Neural cell (in vitro differentiated cells): ENCODE data around the gene ALMS1.

ENCODE experiments used
- CTCF ChIP-seq: fragments of 450-650 bp; IDR thresholded peaks from 2 replicates; pipeline ENCODE4 v1.5.1; 2014; ENCODE audit warnings: antibody characterized with exemption, mild to moderate bottlenecking, moderate library complexity; ENCODE audit not compliant: poor library complexity, severe bottlenecking
- EP300 ChIP-seq: fragments of 450-650 bp; conservative IDR thresholded peaks from 2 replicates; pipeline ENCODE4 v1.6.1; 2014; ENCODE audit warnings: antibody characterized with exemption, mild to moderate bottlenecking, moderate library complexity; ENCODE audit not compliant: poor library complexity, severe bottlenecking
- EZH2 ChIP-seq: fragments of 200-600, 300-800 bp; shearing (Covaris generic), sonication (generic); IDR thresholded peaks from 2 replicates; pipeline ENCODE4 v1.6.1; 2014; ENCODE audit warnings: antibody characterized with exemption, low read length, borderline replicate concordance, mild to moderate bottlenecking; ENCODE audit not compliant: insufficient read depth, poor library complexity, severe bottlenecking
- MXI1 ChIP-seq: fragments of 450-650 bp; conservative IDR thresholded peaks from 2 replicates; pipeline ENCODE4 v1.6.1; 2014; ENCODE audit warnings: antibody characterized with exemption, mild to moderate bottlenecking; ENCODE audit not compliant: poor library complexity, severe bottlenecking
- POLR2AphosphoS5 ChIP-seq: IDR thresholded peaks from 2 replicates; pipeline ENCODE4 v1.6.1; 2012
- SMC3 ChIP-seq: fragments of 450-650 bp; conservative IDR thresholded peaks from 2 replicates; pipeline ENCODE4 v1.6.1; 2014; ENCODE audit warnings: antibody characterized with exemption, mild to moderate bottlenecking, moderate library complexity; ENCODE audit not compliant: poor library complexity
- TAF1 ChIP-seq: IDR thresholded peaks from 2 replicates; pipeline ENCODE4 v1.6.1; 2012; ENCODE audit warnings: low read depth
- TF ChIP-seq, protein P1 (sequence below): IDR thresholded peaks from 2 replicates; pipeline ENCODE4 v1.6.1; 2012; ENCODE audit warnings: borderline replicate concordance

DNA sequence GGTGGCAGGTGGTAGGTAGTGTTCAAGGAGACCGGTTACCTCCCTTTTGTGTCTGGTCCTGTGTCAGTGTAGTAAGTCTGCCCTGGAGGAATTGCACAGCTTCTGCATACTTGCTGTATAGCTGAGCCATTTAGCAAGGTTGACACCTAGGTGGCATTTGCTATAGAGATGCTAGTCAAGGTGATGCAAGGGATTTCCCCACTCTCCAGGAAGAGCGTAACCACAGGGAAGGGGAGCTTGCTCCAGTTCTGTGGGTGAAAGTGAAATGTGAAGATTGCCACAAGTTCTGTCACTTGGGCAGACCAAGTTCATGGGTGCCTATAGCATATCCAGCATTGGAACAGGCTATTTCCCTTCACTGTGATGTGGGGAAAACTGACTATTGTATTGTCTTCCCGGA lies 228.5 kb downstream of the ALMS1 start:
- TF ChIP-seq CTCF (no peak), POLR2AphosphoS5 (no peak), EP300 (no peak), EZH2 (no peak), TAF1 (no peak), MXI1 (no peak), SMC3 (no peak)
- TF ChIP-seq, protein P1, sequence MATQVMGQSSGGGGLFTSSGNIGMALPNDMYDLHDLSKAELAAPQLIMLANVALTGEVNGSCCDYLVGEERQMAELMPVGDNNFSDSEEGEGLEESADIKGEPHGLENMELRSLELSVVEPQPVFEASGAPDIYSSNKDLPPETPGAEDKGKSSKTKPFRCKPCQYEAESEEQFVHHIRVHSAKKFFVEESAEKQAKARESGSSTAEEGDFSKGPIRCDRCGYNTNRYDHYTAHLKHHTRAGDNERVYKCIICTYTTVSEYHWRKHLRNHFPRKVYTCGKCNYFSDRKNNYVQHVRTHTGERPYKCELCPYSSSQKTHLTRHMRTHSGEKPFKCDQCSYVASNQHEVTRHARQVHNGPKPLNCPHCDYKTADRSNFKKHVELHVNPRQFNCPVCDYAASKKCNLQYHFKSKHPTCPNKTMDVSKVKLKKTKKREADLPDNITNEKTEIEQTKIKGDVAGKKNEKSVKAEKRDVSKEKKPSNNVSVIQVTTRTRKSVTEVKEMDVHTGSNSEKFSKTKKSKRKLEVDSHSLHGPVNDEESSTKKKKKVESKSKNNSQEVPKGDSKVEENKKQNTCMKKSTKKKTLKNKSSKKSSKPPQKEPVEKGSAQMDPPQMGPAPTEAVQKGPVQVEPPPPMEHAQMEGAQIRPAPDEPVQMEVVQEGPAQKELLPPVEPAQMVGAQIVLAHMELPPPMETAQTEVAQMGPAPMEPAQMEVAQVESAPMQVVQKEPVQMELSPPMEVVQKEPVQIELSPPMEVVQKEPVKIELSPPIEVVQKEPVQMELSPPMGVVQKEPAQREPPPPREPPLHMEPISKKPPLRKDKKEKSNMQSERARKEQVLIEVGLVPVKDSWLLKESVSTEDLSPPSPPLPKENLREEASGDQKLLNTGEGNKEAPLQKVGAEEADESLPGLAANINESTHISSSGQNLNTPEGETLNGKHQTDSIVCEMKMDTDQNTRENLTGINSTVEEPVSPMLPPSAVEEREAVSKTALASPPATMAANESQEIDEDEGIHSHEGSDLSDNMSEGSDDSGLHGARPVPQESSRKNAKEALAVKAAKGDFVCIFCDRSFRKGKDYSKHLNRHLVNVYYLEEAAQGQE, result no peak
